Colonic mucosa (tissue), 4 donors: ENCODE results near the gene CADM1. TPM values are rescaled to one million over a fixed set of nuclear protein-coding genes. Genes with fewer than 3 reads are reported as not detected.

Experiments used
- DNase-seq: peaks from one replicate; pipeline ENCODE4 v3.0.0-alpha.2; 2020
- H3K27ac ChIP-seq: fragments of 200-600 bp; one replicate; pipeline ENCODE4 v1.8.0; 2021
- H3K27me3 ChIP-seq: fragments of 200-600 bp; one replicate; pipeline ENCODE4 v1.8.0; 2021
- H3K36me3 ChIP-seq: fragments of 200-600 bp; one replicate; pipeline ENCODE4 v1.8.0; 2021
- H3K4me1 ChIP-seq: fragments of 200-600 bp; one replicate; pipeline ENCODE4 v1.8.0; 2021; ENCODE audit warnings: mild to moderate bottlenecking
- H3K4me3 ChIP-seq: fragments of 200-600 bp; one replicate; pipeline ENCODE4 v1.8.0; 2021
- H3K9ac ChIP-seq, 2 donors: one replicate each; pipeline ENCODE4 v1.7.0; 2013; ENCODE audit warnings: control low read depth in 2 of 2, low read depth in 2 of 2, low read length in 2 of 2
- H3K9me3 ChIP-seq: fragments of 200-600 bp; one replicate; pipeline ENCODE4 v1.8.0; 2021
- CTCF ChIP-seq: fragments of 200-600 bp; IDR thresholded peaks from one replicate; pipeline ENCODE4 v1.8.0; 2022; ENCODE audit warnings: antibody characterized with exemption, mild to moderate bottlenecking
- intact Hi-C: fragments of 100-400 bp; cut with DNase I; formaldehyde crosslinking; loops from one replicate; pipeline ENCODE4 v1.14.1; 2022
- total RNA-seq, 2 donors: library from RNA; stranded (reverse); fragmentation: NEBNext Ultra II Directional in 1 of 2; extraction: Animal tissue kit (Norgen Biotek cat#: 25700) in 1 of 2; gene quantifications; one replicate each; pipeline ENCODE4 v1.2.1, GENCODE V29; 2021
- donor health status: healthy.
- donor health status: DM: no; HTN: no; CAD: no.
- donor health status: DM: no; HTN: no; CAD: no.

Gene CADM1
- total RNA-seq, 2 donors from 2014 or later: 5.2 to 6.4 TPM

- H3K4me3 ChIP-seq: no peak overlapping the region
- TF ChIP-seq CTCF: no peak
- no peak for DNase-seq
- H3K4me1 ChIP-seq: no peaks in the 10 kb centered on the region
- intact Hi-C loops: no loop called here
- no peaks in the 10 kb centered on the region for H3K9me3 ChIP-seq
- H3K27me3 ChIP-seq: no peaks in the 10 kb centered on the region
- no peak overlapping the region for H3K27ac ChIP-seq
- H3K36me3 ChIP-seq: no peaks in the 10 kb centered on the region
- no peak overlapping the region for H3K9ac ChIP-seq
Measured at GRCh38 chr11:115263799-115264656, 240.2 kb downstream of the CADM1 start.

- H3K4me3 ChIP-seq: no peak overlapping the region
- no peak for TF ChIP-seq CTCF
- no peaks in the 10 kb centered on the region for H3K4me1 ChIP-seq
- DNase-seq: no peak
- no peak overlapping the region for H3K27ac ChIP-seq
- no peaks in the 10 kb centered on the region for H3K27me3 ChIP-seq
- intact Hi-C loops: no loop called here
- no peaks in the 10 kb centered on the region for H3K9me3 ChIP-seq
- no peak overlapping the region for H3K9ac ChIP-seq
- H3K36me3 ChIP-seq: no peaks in the 10 kb centered on the region
Measured at GRCh38 chr11:115258216-115258615, 246.0 kb downstream of the CADM1 start.

- no peaks in the 10 kb centered on the region for H3K9me3 ChIP-seq
- no peak for TF ChIP-seq CTCF
Measured at GRCh38 chr11:115257678-115258077, 246.5 kb downstream of the CADM1 start.

GRCh38 chr11:115257270-115257669 lies 246.9 kb downstream of the CADM1 start:
- Histone ChIP-seq H3K36me3 (no peaks in the 10 kb centered on the region), H3K27ac (no peak overlapping the region), H3K27me3 (no peaks in the 10 kb centered on the region), H3K4me1 (no peaks in the 10 kb centered on the region), H3K9ac (no peak overlapping the region), H3K4me3 (no peak overlapping the region), H3K9me3 (no peaks in the 10 kb centered on the region)
- no peak for DNase-seq
- TF ChIP-seq CTCF: no peak
- intact Hi-C loops: no loop called here

More at GRCh38 chr11:115257678-115258077, 246.5 kb downstream of the CADM1 start:
- H3K36me3 ChIP-seq: no peaks in the 10 kb centered on the region
- H3K4me3 ChIP-seq: no peak overlapping the region
- DNase-seq: no peak
- H3K27me3 ChIP-seq: no peaks in the 10 kb centered on the region
- H3K27ac ChIP-seq: no peak overlapping the region
- H3K9ac ChIP-seq: no peak overlapping the region
- H3K4me1 ChIP-seq: no peaks in the 10 kb centered on the region
- intact Hi-C loops: no loop called here

- Histone ChIP-seq H3K27me3 (no peaks in the 10 kb centered on the region), H3K9me3 (no peaks in the 10 kb centered on the region), H3K4me3 (no peak overlapping the region), H3K9ac (no peak overlapping the region), H3K27ac (no peak overlapping the region), H3K36me3 (no peaks in the 10 kb centered on the region), H3K4me1 (no peaks in the 10 kb centered on the region)
- intact Hi-C loops: no loop called here
- no peak for TF ChIP-seq CTCF
- no peak for DNase-seq
Measured at GRCh38 chr11:115256397-115257197, 247.6 kb downstream of the CADM1 start.
